K562 (cell line): Measurements from ENCODE around the gene STX7. TPM values are rescaled to one million over a fixed set of nuclear protein-coding genes. Genes with fewer than 3 reads are reported as not detected.

Experiments
- ATAC-seq: fragments of 200-7000 bp; cut with Tn5 transposase; 3 replicates; pipeline ENCODE4 v1.9.1; 2020; ENCODE audit warnings: moderate library complexity
- BruUV-seq: library from RNA; stranded (reverse); fragments of 400-500 nt; replicated peaks from 2 replicates; lab custom pipeline; 2021; lab: Mats Ljungman, UMichigan
- CTCF ChIA-PET: fragments of 300-600 bp; formaldehyde crosslinking; extraction: SDS; loops from one replicate; lab custom pipeline; 2021; ENCODE audit warnings: low intra/inter-chr PET ratio; lab: Yijun Ruan, JAX
- POLR2A ChIA-PET: fragments of 300-600, 350-650 bp; sonication (Branson Sonifier 250); formaldehyde crosslinking; extraction: SDS; loops from one replicate; lab custom pipeline; 2021; ENCODE audit warnings: antibody characterized with exemption, inconsistent platforms; lab: Yijun Ruan, JAX
- DNase-seq, 4 experiments: peaks; one replicate each; pipeline versions ENCODE4 v3.0.0 to v3.0.0-alpha.2; 2011 to 2018; ENCODE audit warnings: low spot score in 3 of 4, mixed read lengths in 3 of 4; ENCODE audit errors: extremely low read depth in 1 of 4
- FAIRE-seq: peaks from 2 replicates; lab custom pipeline; 2011; peaks lifted over from hg19 to GRCh38; lab: Jason Lieb, UNC
- H2AFZ ChIP-seq: 2 replicates; pipeline ENCODE4 v1.6.0; 2011; ENCODE audit warnings: low read depth, low read length, control low read depth, inconsistent platforms
- H3K27ac ChIP-seq: fragments of 200-600 bp; 3 replicates; pipeline ENCODE4 v1.8.0; 2011; ENCODE audit warnings: low read depth, mild to moderate bottlenecking, control low read depth, inconsistent platforms, low read length, moderate library complexity, mixed read lengths; ENCODE audit errors: extremely low read depth
- H3K27me3 ChIP-seq, 2 experiments: fragments of 300-600 bp in 1 of 2; 2 replicates in 1 of 2; 3 replicates in 1 of 2; pipeline versions ENCODE4 v1.6.0 to v1.8.0; 2011; ENCODE audit warnings: inconsistent platforms in 2 of 2, low read length in 2 of 2, mild to moderate bottlenecking in 1 of 2, mixed read lengths in 1 of 2, moderate library complexity in 1 of 2; ENCODE audit not compliant: control insufficient read depth in 2 of 2, insufficient read depth in 2 of 2
- H3K36me3 ChIP-seq: fragments of 300-600 bp; 3 replicates; pipeline ENCODE4 v1.8.0; 2011; ENCODE audit warnings: mild to moderate bottlenecking, low read length, inconsistent platforms; ENCODE audit not compliant: control insufficient read depth, insufficient read depth
- H3K4me1 ChIP-seq, 2 experiments: fragments of 200-600 bp in 1 of 2; replicated peaks in 1 of 2; 2 replicates in 1 of 2; 3 replicates in 1 of 2; pipeline versions ENCODE4 v1.5.1 to v1.8.0; 2011; ENCODE audit warnings: inconsistent platforms in 2 of 2, low read length in 2 of 2, mild to moderate bottlenecking in 1 of 2, mixed read lengths in 1 of 2, moderate library complexity in 1 of 2; ENCODE audit not compliant: control insufficient read depth in 2 of 2, insufficient read depth in 2 of 2
- H3K4me2 ChIP-seq: 2 replicates; pipeline ENCODE4 v1.6.1; 2011; ENCODE audit warnings: low read length, control low read depth, inconsistent platforms, mixed read lengths; ENCODE audit not compliant: insufficient read depth
- H3K4me3 ChIP-seq: fragments of 200-600 bp; sonication (generic), shearing (Covaris generic); 2 replicates; pipeline ENCODE4 v1.5.1; 2016; ENCODE audit warnings: control low read depth, inconsistent platforms
- H3K79me2 ChIP-seq: fragments of 200-600 bp; 3 replicates; pipeline ENCODE4 v1.8.0; 2011; ENCODE audit warnings: low read length, inconsistent platforms; ENCODE audit not compliant: control insufficient read depth, insufficient read depth
- H3K9ac ChIP-seq, 2 experiments: 2 replicates each; pipeline versions ENCODE4 v1.6.0 to v1.6.1; 2011; ENCODE audit warnings: low read depth in 2 of 2, low read length in 2 of 2, control low read depth in 1 of 2, inconsistent platforms in 1 of 2, mild to moderate bottlenecking in 1 of 2, mixed read lengths in 1 of 2; ENCODE audit not compliant: insufficient read depth in 1 of 2
- H3K9me1 ChIP-seq: one replicate; pipeline ENCODE4 v1.6.0; 2011; ENCODE audit warnings: inconsistent platforms, mild to moderate bottlenecking, low read length, moderate library complexity; ENCODE audit not compliant: control insufficient read depth, insufficient read depth
- H3K9me3 ChIP-seq: replicated peaks from 2 replicates; pipeline ENCODE4 v1.5.1; 2011; ENCODE audit warnings: low read depth, low read length, inconsistent platforms; ENCODE audit not compliant: control insufficient read depth, insufficient read depth
- H4K20me1 ChIP-seq: replicated peaks from 2 replicates; pipeline ENCODE4 v1.6.1; 2011; ENCODE audit warnings: low read length, inconsistent platforms, mixed read lengths; ENCODE audit not compliant: control insufficient read depth, insufficient read depth
- HBP1 ChIP-seq: fragments of 450-650 bp; formaldehyde crosslinking; IDR thresholded peaks from 2 replicates; pipeline ENCODE4 v1.4.0; 2022; ENCODE audit warnings: missing genetic modification characterization
- ZBTB12 ChIP-seq: fragments of 250-450 bp; sonication (Bioruptor Pico); IDR thresholded peaks from 2 replicates; pipeline ENCODE4 v1.4.0; 2020
- ZNF232 ChIP-seq: sonication (generic); formaldehyde crosslinking; IDR thresholded peaks from 2 replicates; pipeline ENCODE4 v1.8.0; 2022; ENCODE audit warnings: mild to moderate bottlenecking, missing genetic modification reagents
- ZNF696 ChIP-seq: fragments of 250-450 bp; sonication (Bioruptor Pico); conservative IDR thresholded peaks from 2 replicates; pipeline ENCODE4 v1.4.0; 2020; ENCODE audit warnings: mild to moderate bottlenecking, moderate library complexity
- WGBS: fragments of 100-300 bp; shearing (Covaris generic); methylation state at CpG from one replicate; pipeline ENCODE4 v1.1.6; 2016; ENCODE audit warnings: low coverage, mixed read lengths; ENCODE audit not compliant: insufficient coverage; ENCODE audit errors: missing lambda C conversion rate; 5-methylcytosine and 5-hydroxymethylcytosine counted together
- in situ Hi-C: fragments of 300-500 bp; cut with MboI; formaldehyde crosslinking; loops from 4 replicates; pipeline ENCODE4 v1.15.0; 2018; ENCODE audit warnings: inconsistent platforms, mixed read lengths
- intact Hi-C: fragments of 100-400 bp; cut with micrococcal nuclease; formaldehyde crosslinking; loops from 2 replicates; pipeline ENCODE4 v1.14.2; 2022
- polyA plus RNA-seq, 8 experiments: library from polyadenylated mRNA; depleted of rRNA in 4 of 8; stranded (reverse) in 5 of 8; unstranded in 3 of 8; fragments of >200 nt; fragmentation: Nextera tagmentation in 2 of 8; fragmentation: Illumina TruSeq in 1 of 8; extraction: Ambion mirVana in 2 of 8; extraction: Trizol in 1 of 8; gene quantifications; 2 replicates each; pipeline versions ENCODE4 v1.2.1 to v1.2.3, GENCODE V29; 2011 to 2014; ENCODE audit warnings: inconsistent platforms in 1 of 8, missing spikeins in 1 of 8
- total RNA-seq, 7 experiments: library from RNA; depleted of rRNA in 6 of 7; stranded (reverse); fragments of >200 nt in 6 of 7; fragmentation: Illumina TruSeq in 2 of 7; extraction: Trizol in 2 of 7; gene quantifications; 2 replicates each; pipeline versions ENCODE4 v1.2.1 to v1.2.3, GENCODE V29; 2011 to 2021; ENCODE audit warnings: low replicate concordance in 1 of 7
- TF ChIP-seq, protein P1 (sequence below), 2 experiments: fragments of 450-650 bp; formaldehyde crosslinking in 1 of 2; IDR thresholded peaks; 2 replicates each; pipeline versions ENCODE4 v1.4.0 to v1.6.1; 2014 to 2020; ENCODE audit warnings: mild to moderate bottlenecking in 2 of 2, borderline replicate concordance in 1 of 2, low read depth in 1 of 2
- TF ChIP-seq, protein P2 (sequence below): sonication (generic); formaldehyde crosslinking; IDR thresholded peaks from 2 replicates; pipeline ENCODE4 v1.8.0; 2022; ENCODE audit warnings: mild to moderate bottlenecking, missing genetic modification reagents
- TF ChIP-seq, protein P3 (sequence below): sonication (generic); formaldehyde crosslinking; IDR thresholded peaks from 2 replicates; pipeline ENCODE4 v1.8.0; 2022; ENCODE audit warnings: mild to moderate bottlenecking, low read depth, missing genetic modification reagents

STX7 gene
- total and polyA plus RNA-seq, 9 of the 15 experiments (the other 6 are each of a cell fraction or from before 2014, with no cell fraction given) = 13.0 to 34.4 (median 25.3) TPM

GRCh38 chr6:132520953-132521352, 8.0 kb upstream of the STX7 start:
- Histone ChIP-seq H3K4me1 (no peaks in the 10 kb centered on the region), H3K79me2 (no peaks in the 10 kb centered on the region), H3K36me3 (no peaks in the 10 kb centered on the region), H3K9me3 (no peaks in the 10 kb centered on the region), H2AFZ (no peak overlapping the region), H4K20me1 (no peaks in the 10 kb centered on the region), H3K9me1 (no peaks in the 10 kb centered on the region), H3K27ac (no peak overlapping the region), H3K4me2 (no peak overlapping the region), H3K9ac (no peak overlapping the region), H3K27me3 (peaks cover 4 to 7% of the 10 kb centered on the region in 2 experiments; a peak in 4 of 5 replicates), H3K4me3 (no peak overlapping the region)
- DNase-seq = no peak
- ChIA-PET CTCF (no interaction called here), POLR2A (no interaction called here)
- BruUV-seq = no TSS peak
- no peak for TF ChIP-seq ZBTB12 (CRISPR knock-in tag)
- TF ChIP-seq HBP1 (CRISPR knock-in tag) = no peak
- TF ChIP-seq, protein P1, sequence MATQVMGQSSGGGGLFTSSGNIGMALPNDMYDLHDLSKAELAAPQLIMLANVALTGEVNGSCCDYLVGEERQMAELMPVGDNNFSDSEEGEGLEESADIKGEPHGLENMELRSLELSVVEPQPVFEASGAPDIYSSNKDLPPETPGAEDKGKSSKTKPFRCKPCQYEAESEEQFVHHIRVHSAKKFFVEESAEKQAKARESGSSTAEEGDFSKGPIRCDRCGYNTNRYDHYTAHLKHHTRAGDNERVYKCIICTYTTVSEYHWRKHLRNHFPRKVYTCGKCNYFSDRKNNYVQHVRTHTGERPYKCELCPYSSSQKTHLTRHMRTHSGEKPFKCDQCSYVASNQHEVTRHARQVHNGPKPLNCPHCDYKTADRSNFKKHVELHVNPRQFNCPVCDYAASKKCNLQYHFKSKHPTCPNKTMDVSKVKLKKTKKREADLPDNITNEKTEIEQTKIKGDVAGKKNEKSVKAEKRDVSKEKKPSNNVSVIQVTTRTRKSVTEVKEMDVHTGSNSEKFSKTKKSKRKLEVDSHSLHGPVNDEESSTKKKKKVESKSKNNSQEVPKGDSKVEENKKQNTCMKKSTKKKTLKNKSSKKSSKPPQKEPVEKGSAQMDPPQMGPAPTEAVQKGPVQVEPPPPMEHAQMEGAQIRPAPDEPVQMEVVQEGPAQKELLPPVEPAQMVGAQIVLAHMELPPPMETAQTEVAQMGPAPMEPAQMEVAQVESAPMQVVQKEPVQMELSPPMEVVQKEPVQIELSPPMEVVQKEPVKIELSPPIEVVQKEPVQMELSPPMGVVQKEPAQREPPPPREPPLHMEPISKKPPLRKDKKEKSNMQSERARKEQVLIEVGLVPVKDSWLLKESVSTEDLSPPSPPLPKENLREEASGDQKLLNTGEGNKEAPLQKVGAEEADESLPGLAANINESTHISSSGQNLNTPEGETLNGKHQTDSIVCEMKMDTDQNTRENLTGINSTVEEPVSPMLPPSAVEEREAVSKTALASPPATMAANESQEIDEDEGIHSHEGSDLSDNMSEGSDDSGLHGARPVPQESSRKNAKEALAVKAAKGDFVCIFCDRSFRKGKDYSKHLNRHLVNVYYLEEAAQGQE (IDR thresholded peaks at IDR 0.05; ENCODE audit: borderline replicate concordance) = no peak
- TF ChIP-seq, protein P1 (CRISPR knock-in tag; IDR thresholded peaks at IDR 0.05; ENCODE audit: low read depth) = no peak
- TF ChIP-seq, protein P2, sequence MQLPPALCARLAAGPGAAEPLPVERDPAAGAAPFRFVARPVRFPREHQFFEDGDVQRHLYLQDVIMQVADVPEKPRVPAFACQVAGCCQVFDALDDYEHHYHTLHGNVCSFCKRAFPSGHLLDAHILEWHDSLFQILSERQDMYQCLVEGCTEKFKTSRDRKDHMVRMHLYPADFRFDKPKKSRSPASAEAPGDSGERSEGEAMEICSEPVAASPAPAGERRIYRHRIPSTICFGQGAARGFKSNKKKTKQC (CRISPR knock-in tag) = no peak
- TF ChIP-seq ZNF232 = no peak
- TF ChIP-seq, protein P3, sequence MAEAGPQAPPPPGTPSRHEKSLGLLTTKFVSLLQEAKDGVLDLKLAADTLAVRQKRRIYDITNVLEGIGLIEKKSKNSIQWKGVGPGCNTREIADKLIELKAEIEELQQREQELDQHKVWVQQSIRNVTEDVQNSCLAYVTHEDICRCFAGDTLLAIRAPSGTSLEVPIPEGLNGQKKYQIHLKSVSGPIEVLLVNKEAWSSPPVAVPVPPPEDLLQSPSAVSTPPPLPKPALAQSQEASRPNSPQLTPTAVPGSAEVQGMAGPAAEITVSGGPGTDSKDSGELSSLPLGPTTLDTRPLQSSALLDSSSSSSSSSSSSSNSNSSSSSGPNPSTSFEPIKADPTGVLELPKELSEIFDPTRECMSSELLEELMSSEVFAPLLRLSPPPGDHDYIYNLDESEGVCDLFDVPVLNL (CRISPR knock-in tag) = no peak
- TF ChIP-seq ZNF696 (CRISPR knock-in tag) = no peak
- no peak for ATAC-seq
- intact Hi-C loops (loop anchor here (10.0 kb wide), 1 partner anchor 1394 kb away; no protein-coding TSS in a partner anchor), in situ Hi-C loops (loop anchor here (25.0 kb wide), 1 partner anchor 1566 kb away; no protein-coding TSS in a partner anchor)
- 0% methylated on average over 2 of the region's 2 CpGs for WGBS
- no peak for FAIRE-seq
